NCI-H2107 treated with DMSO at 0.1 percent for 48 hours (cell line): ENCODE measurements around the gene ZNF599.

ENCODE experiments used
- DNase-seq: peaks from one replicate; lab custom pipeline; 2025; ENCODE audit not compliant: unreplicated experiment; lab: John Stamatoyannopoulos, UW

ZNF599 gene

DNA sequence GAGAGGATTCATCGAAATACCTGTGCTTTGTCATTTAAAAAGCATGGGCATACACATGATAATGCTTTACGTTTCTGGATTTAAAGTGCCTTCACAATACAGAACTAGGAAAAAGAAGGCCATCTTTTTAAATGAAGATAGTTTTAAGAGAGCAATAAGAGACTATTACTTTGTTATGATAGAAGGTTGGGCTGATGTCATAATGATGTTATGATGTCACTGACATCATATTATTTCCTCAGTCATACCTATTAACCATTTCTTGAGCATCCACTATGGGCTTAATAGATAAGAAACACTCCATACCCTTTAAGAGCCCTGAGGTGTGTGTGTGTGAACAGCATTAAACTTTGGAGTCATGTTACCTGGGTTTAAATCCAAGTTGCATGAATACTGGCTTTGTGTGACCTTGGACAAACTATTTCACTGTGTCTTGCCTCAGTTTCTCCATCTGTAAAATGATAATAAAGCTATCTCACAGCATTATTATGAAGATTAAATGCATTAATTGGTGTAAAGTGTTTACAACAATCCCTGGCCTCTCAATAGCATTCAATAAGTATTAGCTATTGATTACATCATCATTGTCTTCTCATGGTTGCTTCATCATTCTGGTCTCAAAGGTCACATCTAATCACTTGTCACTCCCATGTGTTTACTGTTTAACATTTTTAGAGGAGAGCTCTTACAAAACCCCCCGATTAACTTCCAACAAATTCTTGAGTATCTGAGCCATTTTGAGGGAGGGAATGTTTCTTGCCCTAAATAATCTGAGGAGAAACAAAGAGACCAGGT, 27.9 kb downstream of the ZNF599 start:
- DNase-seq: no peak

DNA sequence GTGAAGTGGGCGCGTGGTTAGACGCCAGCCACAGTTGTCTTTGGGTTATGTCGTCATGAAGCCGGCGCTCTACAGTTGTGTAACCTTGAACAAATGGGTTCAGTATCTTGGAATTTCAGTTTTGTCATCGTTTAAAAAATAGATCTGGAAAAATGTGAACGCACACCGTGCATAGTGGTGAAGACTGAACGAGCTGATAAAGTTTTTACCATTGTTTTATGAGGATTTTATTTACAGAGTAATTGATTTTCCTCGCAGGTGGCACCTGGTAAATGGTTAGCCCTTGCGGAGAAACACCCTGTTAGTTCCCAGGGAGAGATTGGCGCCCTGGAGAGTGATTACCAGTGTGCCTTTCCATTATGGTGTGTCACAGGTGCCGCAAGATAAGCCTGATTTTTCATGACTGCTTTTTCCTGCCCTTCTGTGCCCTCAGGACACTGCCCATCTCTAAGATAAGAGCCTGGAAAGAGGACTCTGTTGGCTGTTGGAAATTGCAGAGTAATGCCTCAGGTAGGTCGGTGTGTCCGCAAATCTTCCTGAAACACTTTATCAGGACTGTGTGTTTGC, 38.4 kb downstream of the ZNF599 start:
- DNase-seq: peak; percentile 53

DNA sequence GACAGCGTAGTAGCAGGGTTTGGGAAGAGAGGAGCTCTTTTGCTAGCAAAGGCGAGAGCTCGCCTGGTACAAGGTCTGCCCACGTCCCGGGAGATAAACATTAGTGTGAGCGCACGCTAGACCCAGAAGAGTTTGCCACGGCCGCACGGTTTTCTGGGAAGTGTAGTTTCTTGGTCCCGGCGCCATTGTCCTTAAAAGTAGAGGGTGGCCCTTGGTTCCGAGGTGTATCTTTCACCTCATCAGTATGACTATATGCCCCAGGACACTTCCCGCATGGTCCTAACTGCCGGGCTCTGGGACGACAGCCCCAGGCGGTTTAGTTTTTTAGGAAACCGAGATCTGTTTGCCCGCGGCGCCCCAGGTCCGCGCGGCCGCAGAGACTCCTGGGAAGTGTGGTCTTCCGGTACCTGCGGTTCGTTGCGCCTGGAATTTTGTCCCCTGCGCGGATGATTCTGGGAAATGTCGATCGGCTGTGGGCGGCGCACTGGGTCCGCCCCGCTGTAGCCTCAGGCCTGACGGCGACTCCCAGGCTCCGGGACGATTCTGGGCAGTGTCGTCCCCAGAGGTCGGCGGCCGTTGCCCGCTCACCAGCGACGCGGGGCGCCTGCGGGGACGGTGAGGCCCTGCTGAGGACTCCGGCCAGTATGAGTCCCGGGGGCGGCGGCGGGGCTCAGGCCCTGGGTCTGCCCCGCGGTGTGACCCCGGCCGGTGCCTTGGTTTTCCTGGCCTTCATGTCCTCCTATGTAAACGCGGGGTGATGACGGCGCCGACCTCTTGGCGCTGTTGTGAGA, 39.1 kb downstream of the ZNF599 start, which contains the start of gene ZNF181:
Gene ZNF181, plus strand, starts transcription at position 498 of the 791 bp plus-strand sequence. CDS start 795 bp downstream, outside the sequence.
- DNase-seq: peak; percentile 89

DNA sequence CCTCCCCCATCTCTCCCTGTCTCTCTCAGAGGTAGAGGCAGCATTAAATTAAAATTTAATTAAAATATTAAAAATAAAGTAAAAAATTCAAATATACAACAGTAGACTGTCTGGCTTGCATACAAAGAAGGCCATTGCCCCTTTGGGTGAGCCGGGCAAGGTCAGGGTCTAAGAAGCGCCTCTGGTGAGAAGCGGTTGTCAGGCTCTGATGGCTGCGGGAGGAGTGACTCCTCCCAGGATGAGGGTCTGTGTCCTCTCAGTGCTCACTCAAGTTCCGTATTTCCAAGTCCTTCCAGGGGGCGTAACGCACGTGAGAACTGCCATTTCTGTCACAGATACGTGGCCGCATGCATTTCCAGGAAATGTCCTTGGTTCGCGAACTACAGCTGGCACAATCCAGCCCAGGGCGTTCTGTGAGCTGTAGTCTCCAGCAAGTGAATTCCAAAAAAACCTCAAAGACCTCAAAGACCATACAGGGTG, 39.7 kb downstream of the ZNF599 start:
- no peak for DNase-seq

DNA sequence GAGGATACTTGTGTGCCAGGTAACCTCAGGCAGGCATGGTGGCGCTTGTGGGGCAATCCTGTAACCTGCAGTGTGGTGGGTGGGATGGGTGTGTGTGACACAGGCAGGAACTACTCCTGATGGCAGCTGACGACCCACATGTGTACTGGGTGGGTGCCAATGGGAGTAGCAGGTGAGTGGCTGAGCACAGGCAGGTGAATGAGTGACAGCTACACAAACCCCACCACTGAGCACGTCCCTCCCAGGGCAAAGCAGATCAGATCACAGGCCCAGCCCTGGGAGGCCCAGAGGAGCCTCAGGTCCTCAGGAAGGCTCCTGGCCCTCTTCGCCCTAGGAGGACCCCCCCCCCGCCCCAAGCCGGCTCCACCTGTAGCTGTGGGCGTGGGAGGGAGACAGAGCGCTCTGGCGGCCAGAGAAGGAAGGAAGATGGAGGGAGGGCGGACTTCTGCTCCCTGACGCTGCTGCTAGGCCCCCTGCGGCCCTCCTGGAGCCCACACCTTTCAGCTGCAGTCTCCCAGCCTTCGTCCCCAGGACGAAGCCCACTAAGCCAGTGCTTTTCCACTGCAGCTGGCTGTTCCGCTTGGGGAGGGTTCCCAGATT, 40.3 kb downstream of the ZNF599 start:
- no peak for DNase-seq

DNA sequence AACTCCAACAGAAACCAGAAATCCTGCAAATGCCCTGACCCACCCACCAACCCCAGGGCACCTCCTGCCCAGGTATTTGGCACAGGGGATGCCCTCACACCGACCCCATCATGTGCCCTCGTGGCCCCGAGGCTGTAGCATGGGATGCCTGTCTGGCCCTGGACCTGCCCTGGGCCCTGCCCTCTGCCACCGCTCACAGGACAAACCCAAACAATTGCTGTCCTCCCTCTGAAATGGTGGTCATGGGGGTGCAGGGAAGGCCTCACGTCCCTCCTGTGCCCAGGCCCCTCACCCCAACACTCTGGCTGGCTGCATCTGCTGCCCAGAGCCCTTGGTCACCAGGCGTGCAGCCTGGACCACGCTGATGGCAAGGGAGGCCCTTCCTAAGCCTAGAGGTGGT, 41.1 kb downstream of the ZNF599 start:
- DNase-seq: no peak

DNA sequence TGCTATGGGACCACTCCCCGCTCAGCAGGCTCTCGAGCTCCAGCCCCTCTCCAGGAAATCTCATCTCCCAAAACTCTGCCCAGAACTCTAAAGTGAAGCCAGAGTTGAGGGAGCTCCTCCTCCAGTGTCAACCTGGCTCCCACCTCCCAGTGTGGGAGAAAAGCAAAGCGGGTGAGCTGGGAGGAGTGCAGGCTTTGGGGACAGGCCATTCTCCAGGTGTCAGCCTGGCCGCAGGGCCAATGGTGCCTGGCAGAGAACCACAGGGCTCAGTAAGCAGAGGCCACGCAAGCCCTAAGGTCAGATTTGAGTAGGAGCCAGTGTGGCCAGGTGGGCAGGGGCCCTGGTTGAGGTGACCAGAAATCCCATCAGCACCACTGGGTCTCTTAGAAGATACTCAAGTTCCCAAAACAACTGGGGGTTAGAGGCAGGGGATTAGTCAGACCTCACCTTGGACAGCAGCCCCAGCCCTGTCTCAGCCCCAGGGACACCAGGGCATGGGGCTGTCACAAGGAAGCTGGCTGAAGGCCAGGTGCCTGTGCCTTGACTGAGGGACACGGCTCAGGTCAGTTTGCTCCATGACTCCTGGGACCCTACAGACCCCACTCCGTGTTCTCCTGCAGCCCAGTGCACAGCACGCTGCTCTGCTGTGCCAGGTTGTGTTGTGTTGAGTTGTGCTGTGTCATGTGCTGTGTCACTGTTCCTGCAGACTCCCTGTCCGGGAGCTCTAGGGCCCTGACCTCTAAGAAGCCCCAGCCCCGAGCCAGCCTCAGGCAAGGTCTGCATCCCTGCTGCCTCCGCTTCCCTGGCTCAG, 41.8 kb downstream of the ZNF599 start:
- DNase-seq: no peak

GRCh38 chr19:34725400-34725799, 47.6 kb downstream of the ZNF599 start:
- no peak for DNase-seq

GRCh38 chr19:34722353-34722752, 50.7 kb downstream of the ZNF599 start:
- no peak for DNase-seq

- DNase-seq: no peak
Observed at GRCh38 chr19:34715357-34715756, 57.7 kb downstream of the ZNF599 start.

GRCh38 chr19:34713262-34713637, 59.8 kb downstream of the ZNF599 start:
- no peak for DNase-seq

DNA sequence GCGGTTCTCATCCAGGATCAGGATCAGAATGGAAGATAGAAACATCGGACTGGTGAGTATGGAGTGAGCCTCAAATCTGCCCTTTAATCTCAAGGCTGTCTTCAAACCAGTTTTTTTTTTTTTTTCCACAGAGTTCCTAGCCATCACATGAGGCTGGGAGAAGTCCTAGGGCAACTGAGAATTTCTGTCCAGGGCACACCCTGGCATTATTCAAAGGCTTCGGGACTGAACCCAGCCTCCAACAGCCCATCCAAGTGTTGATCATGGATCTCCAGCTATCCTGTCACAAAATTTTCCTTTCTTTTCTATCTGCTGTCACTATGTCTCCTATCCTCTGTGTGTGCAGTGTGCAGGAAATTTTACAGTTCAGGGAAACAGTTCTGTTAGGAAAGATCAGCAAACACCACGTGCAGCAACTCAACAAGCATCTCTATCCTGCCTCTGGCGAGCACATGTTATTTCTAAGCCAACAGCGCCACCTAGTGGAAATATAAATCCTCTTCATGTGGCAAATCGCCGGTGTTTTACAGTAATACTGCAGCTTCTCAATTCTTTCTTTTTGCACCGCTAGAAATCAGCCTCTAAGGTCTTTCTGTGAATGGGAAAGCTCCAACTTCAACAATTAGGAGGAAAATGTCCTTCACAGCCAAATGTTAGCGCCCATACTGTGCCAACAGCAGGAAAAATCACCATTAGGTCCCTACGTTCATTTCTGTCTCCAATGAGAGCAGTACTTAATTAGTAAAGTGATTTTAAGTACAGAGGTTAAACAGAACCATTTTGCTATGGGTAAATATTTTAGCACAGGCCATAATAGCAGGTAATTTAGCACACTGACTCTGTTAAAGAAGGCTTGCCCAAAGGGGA, 60.4 kb downstream of the ZNF599 start:
- peak; percentile 42 for DNase-seq

DNA sequence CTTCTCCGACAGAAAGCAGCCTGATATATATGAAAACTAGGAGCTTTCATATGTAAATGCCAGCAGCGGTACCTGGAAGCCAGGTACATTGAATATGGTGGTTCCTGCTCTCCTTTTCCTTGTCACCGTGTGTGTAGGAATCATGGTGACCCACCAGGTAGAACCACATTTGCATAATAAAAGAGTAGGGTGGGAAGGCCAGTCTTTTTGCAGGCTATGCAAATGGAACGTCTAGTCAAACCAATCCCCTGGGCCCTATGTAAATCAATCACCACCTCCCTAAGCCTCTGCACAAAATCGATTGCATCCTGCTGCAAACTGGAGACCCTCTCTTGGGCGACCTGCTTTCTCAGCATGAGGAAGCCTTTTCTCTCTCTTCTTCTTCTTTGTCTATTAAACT, 61.1 kb downstream of the ZNF599 start:
- DNase-seq: no peak
